H9 (cell line): ENCODE results near the gene DNAH8. TPM values are rescaled to one million over a fixed set of nuclear protein-coding genes. Genes with fewer than 3 reads are reported as not detected.

Experiments used
- DNase-seq: peaks from one replicate; pipeline ENCODE4 v3.0.0-alpha.2; 2017
- H2AFZ ChIP-seq: one replicate; pipeline ENCODE4 v1.6.1; 2013; ENCODE audit warnings: mild to moderate bottlenecking, low read length, control low read depth, moderate library complexity
- H2AK5ac ChIP-seq: 2 replicates; pipeline ENCODE4 v1.6.1; 2013; ENCODE audit warnings: low read length, control low read depth, mixed read lengths; ENCODE audit not compliant: insufficient read length
- H2BK120ac ChIP-seq: one replicate; pipeline ENCODE4 v1.6.1; 2013; ENCODE audit warnings: low read depth, mild to moderate bottlenecking, low read length, control low read depth, inconsistent platforms; ENCODE audit not compliant: poor library complexity, severe bottlenecking
- H2BK12ac ChIP-seq: 2 replicates; pipeline ENCODE4 v1.6.1; 2013; ENCODE audit warnings: low read length, control low read depth, mixed read lengths, low read depth; ENCODE audit not compliant: insufficient read length
- H2BK15ac ChIP-seq: 2 replicates; pipeline ENCODE4 v1.6.1; 2013; ENCODE audit warnings: low read depth, low read length, control low read depth
- H2BK20ac ChIP-seq: one replicate; pipeline ENCODE4 v1.6.1; 2013; ENCODE audit warnings: low read depth, mild to moderate bottlenecking, low read length, control low read depth, inconsistent platforms; ENCODE audit not compliant: poor library complexity, severe bottlenecking
- H2BK5ac ChIP-seq: 2 replicates; pipeline ENCODE4 v1.6.1; 2013; ENCODE audit warnings: low read length, control low read depth, mixed read lengths; ENCODE audit not compliant: insufficient read length
- H3K14ac ChIP-seq: 2 replicates; pipeline ENCODE4 v1.6.1; 2013; ENCODE audit warnings: low read length, control low read depth; ENCODE audit not compliant: insufficient read depth
- H3K18ac ChIP-seq: 2 replicates; pipeline ENCODE4 v1.6.1; 2013; ENCODE audit warnings: low read depth, mild to moderate bottlenecking, mixed read lengths, low read length, control low read depth; ENCODE audit not compliant: insufficient read length
- H3K23ac ChIP-seq: 2 replicates; pipeline ENCODE4 v1.6.1; 2013; ENCODE audit warnings: low read length, control low read depth, mixed read lengths, low read depth; ENCODE audit not compliant: insufficient read length
- H3K23me2 ChIP-seq: 2 replicates; pipeline ENCODE4 v1.6.1; 2013; ENCODE audit warnings: low read depth, mild to moderate bottlenecking, mixed read lengths, low read length, control low read depth; ENCODE audit not compliant: insufficient read length, poor library complexity, severe bottlenecking
- H3K27ac ChIP-seq: 2 replicates; pipeline ENCODE4 v1.5.1; 2013; ENCODE audit warnings: low read length, control low read depth, mixed read lengths, low read depth; ENCODE audit not compliant: insufficient read length
- H3K27me3 ChIP-seq: 2 replicates; pipeline ENCODE4 v1.6.1; 2013; ENCODE audit warnings: low read length, control low read depth, inconsistent platforms; ENCODE audit not compliant: insufficient read depth
- H3K4ac ChIP-seq: 2 replicates; pipeline ENCODE4 v1.6.1; 2013; ENCODE audit warnings: low read depth, mild to moderate bottlenecking, control low read depth, inconsistent platforms, low read length, moderate library complexity
- H3K4me1 ChIP-seq: 2 replicates; pipeline ENCODE4 v1.6.1; 2013; ENCODE audit warnings: low read length, control low read depth, inconsistent platforms; ENCODE audit not compliant: insufficient read depth
- H3K4me2 ChIP-seq: 2 replicates; pipeline ENCODE4 v1.6.1; 2013; ENCODE audit warnings: low read length, control low read depth, mixed read lengths; ENCODE audit not compliant: insufficient read length, insufficient read depth
- H3K56ac ChIP-seq: 2 replicates; pipeline ENCODE4 v1.6.1; 2013; ENCODE audit warnings: low read depth, mild to moderate bottlenecking, mixed read lengths, low read length, control low read depth; ENCODE audit not compliant: insufficient read length
- H3K79me1 ChIP-seq: 2 replicates; pipeline ENCODE4 v1.6.1; 2013; ENCODE audit warnings: low read depth, mild to moderate bottlenecking, moderate library complexity, low read length, control low read depth, inconsistent platforms; ENCODE audit not compliant: insufficient read depth, poor library complexity, severe bottlenecking
- H3K79me2 ChIP-seq: 2 replicates; pipeline ENCODE4 v1.6.1; 2013; ENCODE audit warnings: low read length, control low read depth, inconsistent platforms; ENCODE audit not compliant: insufficient read depth
- H3K9ac ChIP-seq: 2 replicates; pipeline ENCODE4 v1.6.1; 2013; ENCODE audit warnings: low read length, control low read depth, mixed read lengths; ENCODE audit not compliant: insufficient read length; ENCODE audit errors: extremely low read depth
- H3K9me3 ChIP-seq: one replicate; pipeline ENCODE4 v1.6.1; 2013; ENCODE audit warnings: low read depth, low read length, inconsistent platforms; ENCODE audit not compliant: control insufficient read depth
- H3T11ph ChIP-seq: one replicate; pipeline ENCODE4 v1.6.1; 2013; ENCODE audit warnings: mild to moderate bottlenecking, low read length, control low read depth, inconsistent platforms
- H4K20me1 ChIP-seq: one replicate; pipeline ENCODE4 v1.6.1; 2013; ENCODE audit not compliant: control insufficient read depth, insufficient read length, insufficient read depth
- H4K5ac ChIP-seq: 2 replicates; pipeline ENCODE4 v1.6.1; 2013; ENCODE audit warnings: low read depth, mild to moderate bottlenecking, mixed read lengths, low read length, control low read depth; ENCODE audit not compliant: insufficient read length
- H4K8ac ChIP-seq: replicated peaks from 2 replicates; pipeline ENCODE4 v1.6.1; 2013; ENCODE audit warnings: low read length, control low read depth, mixed read lengths, low read depth; ENCODE audit not compliant: insufficient read length
- H4K91ac ChIP-seq: 2 replicates; pipeline ENCODE4 v1.6.1; 2013; ENCODE audit warnings: low read depth, mild to moderate bottlenecking, moderate library complexity, mixed read lengths, low read length, control low read depth; ENCODE audit not compliant: insufficient read length
- H3K27ac Mint-ChIP-seq, 3 experiments: 2 replicates in 2 of 3; 3 replicates in 1 of 3; pipeline ENCODE4 v1.8.0; 2020 to 2021; ENCODE audit warnings: mixed read lengths in 3 of 3, mild to moderate bottlenecking in 1 of 3, moderate library complexity in 1 of 3
- H3K27me3 Mint-ChIP-seq: 2 replicates; pipeline ENCODE4 v1.8.0; 2021; ENCODE audit warnings: low read depth, mild to moderate bottlenecking, moderate library complexity, mixed read lengths
- H3K36me3 Mint-ChIP-seq, 3 experiments: 2 replicates in 2 of 3; 3 replicates in 1 of 3; pipeline ENCODE4 v1.8.0; 2020 to 2021; ENCODE audit warnings: low read depth in 3 of 3, mixed read lengths in 3 of 3; ENCODE audit not compliant: insufficient read depth in 1 of 3
- H3K4me1 Mint-ChIP-seq, 2 experiments: 2 replicates each; pipeline ENCODE4 v1.8.0; 2020; ENCODE audit warnings: mixed read lengths in 2 of 2
- H3K4me3 Mint-ChIP-seq, 2 experiments: 2 replicates in 1 of 2; 3 replicates in 1 of 2; pipeline ENCODE4 v1.8.0; 2020 to 2021; ENCODE audit warnings: mild to moderate bottlenecking in 2 of 2, mixed read lengths in 2 of 2, moderate library complexity in 1 of 2
- H3K9me3 Mint-ChIP-seq, 2 experiments: 2 replicates in 1 of 2; 3 replicates in 1 of 2; pipeline ENCODE4 v1.8.0; 2020; ENCODE audit warnings: mild to moderate bottlenecking in 2 of 2, mixed read lengths in 2 of 2, moderate library complexity in 1 of 2
- CTCF ChIP-seq: fragments of 200-600 bp; sonication (generic); conservative IDR thresholded peaks from 3 replicates; pipeline ENCODE4 v1.8.0; 2021; ENCODE audit warnings: antibody characterized with exemption, mild to moderate bottlenecking
- WGBS: extraction: QIAGEN DNeasy Blood & Tissue Kit; methylation state at CpG from one replicate; pipeline ENCODE4 v1.1.7; 2013; ENCODE audit warnings: missing lambda C conversion rate, low lambda C conversion rate, mixed read lengths; ENCODE audit not compliant: insufficient read length; ENCODE audit errors: extremely low coverage; 5-methylcytosine and 5-hydroxymethylcytosine counted together
- total RNA-seq: library from RNA; stranded (reverse); gene quantifications from 2 replicates; pipeline ENCODE4 v1.2.1, GENCODE V29; 2021

Gene DNAH8
- total RNA-seq, 1 experiment from 2014 or later: not detected

- H3K23ac ChIP-seq: no peak overlapping the region
- H2BK5ac ChIP-seq: no peak overlapping the region
Measured at GRCh38 chr6:39041072-39041471, 326.0 kb downstream of the DNAH8 start.

More at GRCh38 chr6:39041072-39041471, 326.0 kb downstream of the DNAH8 start:
- no peaks in the 10 kb centered on the region for H3K79me2 ChIP-seq
- H2BK20ac ChIP-seq: no peak overlapping the region
- H3K4me2 ChIP-seq: no peak overlapping the region
- H4K20me1 ChIP-seq: no peaks in the 10 kb centered on the region
- H4K5ac ChIP-seq: no peak overlapping the region
- no peaks in the 10 kb centered on the region for H3K23me2 ChIP-seq
- Mint-ChIP-seq H3K36me3 (no peaks in the 10 kb centered on the region), H3K4me3 (no peak overlapping the region), H3K27ac (no peak overlapping the region), H3K27me3 (peaks cover 69% of the 10 kb centered on the region), H3K9me3 (no peaks in the 10 kb centered on the region), H3K4me1 (peaks cover 10 to 13% of the 10 kb centered on the region in 2 experiments)
- H3K14ac ChIP-seq: no peak overlapping the region
- no peaks in the 10 kb centered on the region; the same call in 1 of the 2 replicates for H3K27me3 ChIP-seq
- H2AFZ ChIP-seq: no peak overlapping the region
- no peak overlapping the region for H3K56ac ChIP-seq
- no peaks in the 10 kb centered on the region for H3K79me1 ChIP-seq
- WGBS: no CpG with 5 or more reads among the region's 2 CpGs
- no peak overlapping the region for H3K4ac ChIP-seq
- no peaks in the 10 kb centered on the region for H3K9me3 ChIP-seq
- no peak overlapping the region for H4K91ac ChIP-seq
- H2BK15ac ChIP-seq: no peak overlapping the region
- no peak overlapping the region for H2BK120ac ChIP-seq
- H3K9ac ChIP-seq: no peak overlapping the region
- no peak overlapping the region for H3K18ac ChIP-seq
- no peak for DNase-seq
- no peaks in the 10 kb centered on the region for H3K4me1 ChIP-seq
- no peak overlapping the region for H2BK12ac ChIP-seq
- no peak overlapping the region for H4K8ac ChIP-seq
- no peak overlapping the region for H3T11ph ChIP-seq
- no peak for TF ChIP-seq CTCF
- no peak overlapping the region for H2AK5ac ChIP-seq
- no peak overlapping the region for H3K27ac ChIP-seq
